Fibroblast of lung (primary cell): ENCODE measurements around the gene INTS15.
"Not testable (repeated sequence)": the region's sequence is repeated elsewhere in the genome, so short reads cannot be mapped to it uniquely, and the experiment has no call there.

Source experiments
- CTCF ChIP-seq, 2 donors: IDR thresholded peaks in 1 of 2; conservative IDR thresholded peaks in 1 of 2; 1 replicate in 1 of 2; 2 replicates in 1 of 2; pipeline ENCODE4 v1.5.1; 2011 to 2012; ENCODE audit warnings: low read length in 2 of 2, control low read depth in 1 of 2, inconsistent platforms in 1 of 2, low read depth in 1 of 2, mild to moderate bottlenecking in 1 of 2
- EZH2 ChIP-seq: IDR thresholded peaks from 2 replicates; pipeline ENCODE4 v1.5.1; 2012; ENCODE audit warnings: low read length, control low read depth, mild to moderate bottlenecking; ENCODE audit errors: missing control alignments

DNA sequence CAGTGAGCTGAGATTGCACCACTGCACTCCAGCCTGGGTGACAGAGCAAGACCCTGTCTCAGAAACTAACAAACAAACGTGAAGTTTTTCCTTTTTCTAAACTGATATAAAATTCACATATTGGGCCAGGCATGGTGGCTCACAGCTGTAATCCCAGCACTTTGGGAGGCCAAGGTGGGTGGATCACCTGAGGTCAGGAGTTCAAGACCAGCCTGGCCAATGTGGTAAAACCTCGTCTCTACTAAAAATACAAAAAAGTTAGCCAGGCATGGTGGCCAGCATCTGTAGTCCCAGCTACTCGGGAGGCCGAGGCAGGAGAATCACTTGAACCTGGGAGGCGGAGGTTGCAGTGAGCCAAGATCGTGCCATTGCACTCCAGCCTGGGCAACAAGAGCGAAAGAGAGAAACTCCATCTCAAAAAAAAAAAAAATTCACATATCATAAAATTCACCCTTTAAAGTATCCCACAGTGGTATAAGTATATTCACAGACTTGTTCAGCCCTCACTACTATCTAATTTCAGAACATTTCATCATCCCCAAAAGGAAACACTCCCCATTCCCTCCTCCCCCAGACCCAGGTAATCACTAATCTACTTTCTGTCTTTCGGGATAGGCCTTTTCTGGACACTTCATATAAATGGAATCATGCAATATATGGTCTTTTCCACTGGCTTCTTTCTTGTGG lies 3.9 kb upstream of the INTS15 start:
- not testable (repeated sequence) for TF ChIP-seq CTCF (conservative IDR thresholded peaks at IDR 0.05 in 1 of 2, IDR thresholded peaks at IDR 0.05 in 1 of 2; ENCODE audit: low read depth in 1 of 2, low read length in 2 of 2); EZH2
